ENCODE data around the gene PUM2.

Gene PUM2

GRCh38 chr2:20216130-20217025, 134.3 kb downstream of the PUM2 start:
- DNase-seq (ENCODE audit: low spot score): no peak

GRCh38 chr2:20215183-20216040, 135.2 kb downstream of the PUM2 start:
- DNase-seq (ENCODE audit: low spot score): no peak

DNA sequence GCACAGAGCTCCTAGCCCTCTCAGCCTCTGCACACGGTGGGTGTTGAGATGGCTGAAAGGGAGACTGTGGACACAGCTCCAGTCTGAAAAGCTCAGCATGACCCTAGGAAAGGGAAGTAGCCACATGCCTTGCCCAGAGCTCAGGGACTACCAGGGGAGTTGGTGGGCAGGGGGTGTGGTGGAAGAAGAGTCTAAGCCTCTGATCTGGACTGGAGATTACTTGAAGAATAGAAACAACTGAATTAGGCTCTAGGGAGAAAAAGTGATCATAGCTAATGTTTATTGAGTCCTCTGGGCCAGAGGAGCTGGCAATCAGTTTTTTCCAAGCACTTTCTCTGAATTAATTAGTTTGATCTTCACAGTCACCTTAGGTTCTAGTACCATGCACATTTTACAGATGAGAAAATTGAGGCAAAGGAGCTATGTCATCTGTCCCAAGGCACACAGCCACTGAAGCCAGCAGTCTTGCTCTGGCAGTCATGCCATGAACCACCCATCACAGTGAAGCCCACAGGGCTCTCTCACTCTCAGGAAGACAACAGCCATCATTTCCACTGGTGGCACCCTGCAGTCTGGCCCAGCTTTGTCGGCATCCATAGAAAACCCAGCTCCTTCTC, 136.0 kb downstream of the PUM2 start:
- no peak for DNase-seq (ENCODE audit: low spot score)

GRCh38 chr2:20213651-20214565, 136.7 kb downstream of the PUM2 start:
- no peak for DNase-seq (ENCODE audit: low spot score)

DNA sequence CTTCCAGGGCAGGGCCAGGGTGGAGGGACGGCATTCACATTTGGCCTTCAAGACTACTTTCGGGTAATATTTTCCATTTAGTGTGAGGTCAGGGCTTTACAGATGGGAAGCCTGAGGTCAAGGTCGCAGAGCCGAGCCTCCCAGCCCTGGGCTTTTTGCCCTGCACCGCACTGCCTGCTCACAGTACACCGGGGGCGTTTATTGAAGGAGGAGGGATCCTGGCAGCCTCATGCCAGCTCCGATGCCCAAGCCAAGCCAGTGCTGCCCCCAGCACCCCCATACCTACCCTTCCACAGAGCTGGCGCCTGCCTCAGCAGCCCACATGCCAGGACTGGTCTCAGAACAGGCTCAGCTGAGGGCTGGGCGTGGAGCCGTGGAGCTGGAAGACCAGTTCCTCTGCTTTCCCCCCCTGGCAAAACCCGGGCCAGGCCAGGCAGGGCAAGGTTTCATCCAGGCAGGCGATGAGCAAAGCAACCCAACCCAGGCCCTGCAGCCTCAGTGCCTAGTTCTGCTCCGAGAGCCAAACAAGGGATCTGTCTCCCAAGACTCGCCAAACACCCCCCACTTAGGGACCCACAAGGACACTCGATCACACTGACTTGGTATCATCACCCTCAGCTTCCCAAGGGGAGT, 137.7 kb downstream of the PUM2 start:
- DNase-seq (ENCODE audit: low spot score): no peak

DNA sequence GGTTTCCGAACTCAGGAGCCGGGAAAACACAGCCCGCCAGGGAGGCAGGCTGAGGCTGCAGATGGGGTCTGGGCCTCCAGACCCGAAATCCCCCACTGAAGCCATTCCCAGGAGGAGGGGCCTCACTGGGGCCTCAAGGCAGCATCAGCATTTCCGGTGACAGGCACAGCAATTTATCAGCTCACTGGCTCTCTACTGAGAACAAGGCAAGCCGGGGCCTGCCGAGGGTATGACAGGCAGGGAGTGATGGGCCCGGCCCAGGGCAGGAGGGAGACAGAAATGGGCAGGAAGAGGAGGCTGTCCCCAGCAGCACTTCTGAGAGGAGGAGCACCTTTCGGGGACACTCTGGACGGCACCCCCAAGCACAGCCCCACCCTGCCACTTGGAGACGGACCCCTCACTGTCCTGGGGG, 138.2 kb downstream of the PUM2 start:
- no peak for DNase-seq (ENCODE audit: low spot score)

DNA sequence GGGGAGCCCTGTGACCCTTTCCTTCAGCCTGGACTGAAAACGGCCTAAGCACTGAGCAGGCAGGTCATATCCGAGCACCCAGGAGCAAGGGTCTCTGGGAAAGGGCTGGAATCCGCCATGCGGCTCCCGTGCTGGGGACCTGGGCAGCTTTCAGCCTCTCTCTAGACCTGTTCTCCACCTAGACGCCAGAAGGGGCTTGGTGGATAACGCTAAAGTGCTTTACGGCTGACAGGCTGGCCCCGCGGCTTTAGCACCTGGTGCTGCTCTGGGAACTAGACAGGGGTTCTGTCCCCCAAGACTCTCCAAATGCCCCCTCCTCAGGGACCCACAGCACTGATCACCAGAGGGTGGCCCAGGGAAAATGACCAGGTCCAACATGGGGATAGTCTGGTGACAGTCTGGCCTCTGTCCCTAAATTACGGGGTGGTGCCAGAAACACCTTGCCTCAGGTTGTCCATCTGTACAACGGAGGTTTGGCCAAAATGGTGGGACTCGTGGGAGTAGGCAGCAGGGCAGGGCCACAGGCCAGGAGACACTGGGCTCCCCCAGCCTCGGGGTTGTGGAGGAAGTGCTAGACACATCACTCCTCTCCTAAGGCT, 138.7 kb downstream of the PUM2 start:
- no peak for DNase-seq (ENCODE audit: low spot score)

DNA sequence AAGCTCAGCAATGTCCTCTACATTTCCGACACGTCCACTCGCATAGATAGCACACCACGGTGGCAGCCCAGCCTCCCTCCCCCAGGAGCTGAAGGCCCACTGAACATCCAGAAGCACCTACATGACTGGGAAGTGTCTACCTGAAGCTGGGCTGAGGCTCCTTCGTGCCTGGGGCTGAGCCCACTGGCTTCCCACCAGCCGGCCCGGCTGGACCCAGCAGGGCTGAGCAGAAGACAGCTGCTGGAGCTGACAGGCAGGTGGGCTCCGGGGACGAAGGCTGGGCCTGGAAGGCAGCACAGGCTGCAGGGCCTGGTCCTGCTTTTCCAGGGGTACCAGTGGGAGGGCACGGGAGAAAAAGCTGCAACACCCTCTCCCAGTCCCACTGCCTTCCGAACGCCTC, 139.2 kb downstream of the PUM2 start:
- DNase-seq (ENCODE audit: low spot score): no peak

DNA sequence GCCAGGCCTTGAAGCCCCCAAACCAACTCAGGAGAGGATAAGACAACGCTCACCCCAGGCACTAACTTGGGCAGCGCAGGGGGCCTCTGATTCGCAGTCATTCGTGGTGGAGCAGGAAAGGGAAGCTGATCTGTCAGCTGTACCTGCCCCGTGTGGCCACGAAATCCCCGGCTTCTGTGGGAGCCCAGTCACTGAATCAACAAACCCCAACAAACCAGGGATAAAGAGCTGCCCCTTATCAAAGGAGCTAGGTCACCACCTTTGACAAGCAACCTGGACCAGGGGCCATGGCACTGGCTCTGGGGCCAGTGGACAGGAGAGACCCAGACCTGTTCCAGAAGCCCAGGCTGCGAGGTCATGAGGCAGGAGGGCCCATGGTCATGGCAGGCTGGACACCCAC, 140.2 kb downstream of the PUM2 start:
- no peak for DNase-seq (ENCODE audit: low spot score)

DNA sequence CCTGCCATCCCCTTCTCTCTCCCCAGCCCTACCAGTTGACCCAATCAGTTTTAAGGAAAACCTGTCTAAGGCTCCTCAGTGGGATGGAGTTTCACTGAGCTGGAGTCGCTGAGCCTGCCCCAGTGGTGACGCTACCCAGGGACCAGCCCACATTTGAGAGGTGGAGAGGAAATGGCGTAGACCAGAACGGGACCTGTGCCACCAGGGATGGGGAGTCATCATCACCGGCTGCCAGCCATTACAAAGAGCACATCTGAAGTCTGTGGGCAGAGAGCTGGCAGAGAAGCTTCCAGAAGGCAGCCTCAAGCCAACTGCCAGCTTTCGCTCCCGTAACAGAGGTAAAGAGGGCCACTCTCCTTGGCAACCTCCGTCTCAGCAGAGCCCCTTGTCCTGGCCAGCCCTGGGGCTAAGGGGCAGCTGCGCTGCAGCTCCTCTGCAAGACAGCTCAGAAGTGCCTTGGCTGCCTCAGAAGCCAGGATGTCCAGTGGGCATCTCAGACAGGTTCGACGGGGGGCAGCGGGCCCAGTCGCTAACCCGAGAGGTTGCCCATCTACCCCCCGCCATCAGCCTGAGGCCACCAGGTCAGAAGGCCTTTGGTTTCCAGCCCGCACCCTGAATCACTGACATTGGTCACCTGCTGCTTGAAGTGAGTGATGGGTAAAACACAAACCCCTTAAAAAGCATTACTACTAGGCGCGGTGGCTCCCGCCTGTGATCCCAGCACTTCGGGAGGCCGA, 141.1 kb downstream of the PUM2 start:
- no peak for DNase-seq (ENCODE audit: low spot score)

DNA sequence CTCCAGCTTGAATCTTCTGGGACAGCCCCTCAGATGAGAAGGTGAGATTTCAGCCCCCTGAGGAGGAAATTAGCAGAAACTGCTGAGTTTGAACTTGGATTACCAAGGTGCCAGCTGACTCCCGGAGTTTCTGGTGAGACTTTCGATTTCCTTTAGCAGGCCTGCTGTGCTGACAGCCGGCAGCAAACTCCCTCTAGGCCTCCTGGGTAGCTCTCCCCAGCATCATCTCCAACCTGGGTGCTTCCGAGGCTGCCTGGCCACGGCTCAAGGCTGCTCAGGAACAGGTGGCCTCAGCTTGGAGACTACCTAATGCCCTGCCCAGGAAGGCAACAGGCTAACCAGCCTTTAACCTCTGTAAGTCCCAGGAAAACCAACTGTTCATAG, 142.2 kb downstream of the PUM2 start:
- no peak for DNase-seq (ENCODE audit: low spot score)

- no peak for DNase-seq (ENCODE audit: low spot score)
Measured at GRCh38 chr2:20207051-20207450, 143.6 kb downstream of the PUM2 start.

DNA sequence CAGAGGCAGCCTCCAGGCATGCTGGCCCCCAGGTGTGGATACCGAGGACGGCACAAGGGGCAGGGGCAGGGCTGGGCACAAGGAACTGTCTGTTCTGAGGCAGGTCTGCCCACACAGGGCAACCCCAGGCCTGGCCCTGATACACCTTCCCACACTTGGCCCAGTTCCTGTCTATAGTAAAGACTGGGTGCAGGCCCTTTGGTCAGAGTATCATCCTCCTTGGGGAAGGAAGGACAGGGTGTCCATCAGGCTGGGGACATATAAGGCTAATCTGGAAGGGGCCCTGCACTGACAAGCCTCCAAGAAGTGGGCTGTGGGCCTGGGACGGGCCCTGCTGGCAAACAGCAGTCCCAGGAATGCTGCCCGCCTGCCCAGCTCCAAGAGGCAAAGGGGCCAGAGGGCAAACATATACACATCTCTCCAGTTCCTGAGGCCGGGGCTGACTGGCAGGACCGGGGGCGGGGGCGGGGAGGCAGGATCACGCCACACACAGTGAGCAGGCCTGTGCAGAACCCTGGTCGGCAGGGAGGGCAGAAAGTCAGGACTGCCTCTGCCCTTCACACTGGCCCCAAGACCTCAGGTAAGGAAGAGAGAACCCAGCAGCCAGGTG, 144.6 kb downstream of the PUM2 start:
- DNase-seq (ENCODE audit: low spot score): no peak

GRCh38 chr2:20205069-20205468, 145.6 kb downstream of the PUM2 start:
- no peak for DNase-seq (ENCODE audit: low spot score)

DNA sequence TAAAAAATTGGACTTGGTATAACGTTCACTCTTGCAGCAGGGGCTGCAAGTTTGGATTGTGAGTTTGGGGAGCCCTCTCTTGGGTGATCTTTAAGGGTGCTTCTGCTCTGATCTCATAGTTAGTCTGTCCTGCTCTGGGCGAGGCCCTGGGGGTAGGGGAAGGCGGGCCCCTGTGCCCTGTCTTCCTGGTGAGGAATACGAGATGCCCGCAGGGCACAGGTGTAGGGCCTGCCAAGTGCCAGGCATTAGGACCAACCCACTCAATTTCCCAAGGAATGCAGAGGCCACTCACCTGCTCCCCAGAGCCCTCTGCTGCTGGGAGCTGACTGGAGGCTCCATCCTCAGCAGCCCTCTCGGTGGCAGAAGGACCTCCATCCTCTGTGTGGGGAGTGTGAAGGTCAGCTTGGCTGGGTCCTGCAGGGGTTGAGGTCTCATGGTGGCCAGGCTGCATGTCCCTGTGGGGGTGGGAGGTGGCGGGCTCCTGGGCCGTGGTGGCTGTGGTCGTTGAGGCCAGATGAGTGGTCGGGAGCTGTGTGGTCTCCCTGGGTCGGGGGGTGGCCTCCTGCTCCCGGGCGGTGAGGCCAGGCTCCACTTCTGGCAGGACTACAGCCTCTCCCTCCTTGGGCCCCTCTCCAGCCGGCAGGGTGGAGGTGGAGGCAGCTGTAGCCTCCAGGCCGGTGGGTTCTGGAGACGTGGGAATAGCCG, 147.0 kb downstream of the PUM2 start:
- no peak for DNase-seq (ENCODE audit: low spot score)

DNA sequence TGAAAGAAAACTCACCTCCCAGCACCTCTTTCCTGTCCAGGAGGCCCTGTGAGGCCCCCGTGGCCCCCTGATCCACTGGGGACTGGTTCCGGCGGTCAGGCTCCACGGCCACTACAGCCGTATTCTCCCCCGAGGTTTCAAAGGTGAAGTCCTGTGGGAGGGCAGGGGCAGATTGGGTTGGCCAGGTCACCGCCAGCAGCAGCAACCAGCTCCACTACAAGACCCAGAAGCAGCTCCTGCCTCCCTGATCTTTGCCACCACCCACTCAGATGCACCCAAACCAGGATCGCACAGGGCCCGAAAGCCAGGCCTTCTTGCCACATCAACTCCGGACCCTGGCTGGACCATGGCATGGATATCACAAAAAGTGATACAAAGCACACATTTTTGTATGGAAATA, 147.6 kb downstream of the PUM2 start:
- no peak for DNase-seq (ENCODE audit: low spot score)

DNA sequence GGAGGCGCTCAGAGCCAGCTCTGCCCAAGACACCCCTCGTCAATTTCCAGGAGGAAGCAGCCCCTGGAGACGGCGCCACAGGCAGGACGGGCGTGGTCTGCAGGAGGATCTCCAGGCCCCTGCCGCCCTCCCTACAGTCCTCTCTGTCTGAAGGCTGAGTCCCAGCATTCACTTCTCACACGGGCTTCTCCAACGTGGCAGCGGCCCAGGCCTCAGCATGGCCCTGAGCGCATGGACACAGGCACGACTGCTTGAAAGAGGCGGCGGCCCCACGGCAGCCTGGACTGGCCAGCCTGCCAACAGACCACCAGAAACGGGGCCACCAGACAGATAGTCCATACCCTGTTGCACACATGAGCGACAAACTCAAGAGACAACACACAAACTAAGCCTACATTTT, 149.0 kb downstream of the PUM2 start:
- no peak for DNase-seq (ENCODE audit: low spot score)

GRCh38 chr2:20200697-20201555, 149.7 kb downstream of the PUM2 start:
- DNase-seq (ENCODE audit: low spot score): no peak

Data from putamen (tissue), 1 donor.